NB4 (cell line): ENCODE data around the gene XKR8.

ENCODE experiments used
- DNase-seq: peaks from one replicate; pipeline ENCODE4 v3.0.0; 2010; ENCODE audit warnings: low read depth
- H3K4me3 ChIP-seq: one replicate; pipeline ENCODE4 v1.5.1; 2011; ENCODE audit warnings: mild to moderate bottlenecking, low read depth, low read length, moderate library complexity
- CTCF ChIP-seq: IDR thresholded peaks from one replicate; pipeline ENCODE4 v1.5.1; 2012; ENCODE audit warnings: low read depth, low read length
- MAX ChIP-seq: IDR thresholded peaks from 2 replicates; pipeline ENCODE4 v1.6.1; 2011; ENCODE audit warnings: low read depth, low read length
- MYC ChIP-seq: IDR thresholded peaks from 2 replicates; pipeline ENCODE4 v1.6.1; 2011; ENCODE audit warnings: low read depth, low read length
- POLR2A ChIP-seq: IDR thresholded peaks from 2 replicates; pipeline ENCODE4 v1.6.1; 2011; ENCODE audit warnings: mild to moderate bottlenecking; ENCODE audit not compliant: insufficient read length; ENCODE audit errors: extremely low read depth

Gene XKR8

DNA sequence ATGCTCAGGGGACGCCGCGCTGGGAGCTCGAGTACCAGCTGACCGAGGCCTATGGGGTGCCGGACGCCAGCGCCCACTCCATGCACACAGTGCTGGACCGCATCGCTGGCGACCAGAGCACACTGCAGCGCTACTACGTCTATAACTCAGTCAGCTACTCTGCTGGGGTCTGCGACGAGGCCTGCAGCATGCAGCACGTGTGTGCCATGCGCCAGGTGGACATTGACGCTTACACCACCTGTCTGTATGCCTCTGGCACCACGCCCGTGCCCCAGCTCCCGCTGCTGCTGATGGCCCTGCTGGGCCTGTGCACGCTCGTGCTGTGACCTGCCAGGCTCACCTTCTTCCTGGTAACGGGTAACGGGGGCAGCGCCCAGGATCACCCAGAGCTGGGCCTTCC is 1.3 kb upstream of the XKR8 start:
- H3K4me3 ChIP-seq: no peak overlapping the region
- TF ChIP-seq CTCF: no peak
- no peak for TF ChIP-seq MAX
- no peak for TF ChIP-seq POLR2A
- no peak for TF ChIP-seq MYC
- no peak for DNase-seq

DNA sequence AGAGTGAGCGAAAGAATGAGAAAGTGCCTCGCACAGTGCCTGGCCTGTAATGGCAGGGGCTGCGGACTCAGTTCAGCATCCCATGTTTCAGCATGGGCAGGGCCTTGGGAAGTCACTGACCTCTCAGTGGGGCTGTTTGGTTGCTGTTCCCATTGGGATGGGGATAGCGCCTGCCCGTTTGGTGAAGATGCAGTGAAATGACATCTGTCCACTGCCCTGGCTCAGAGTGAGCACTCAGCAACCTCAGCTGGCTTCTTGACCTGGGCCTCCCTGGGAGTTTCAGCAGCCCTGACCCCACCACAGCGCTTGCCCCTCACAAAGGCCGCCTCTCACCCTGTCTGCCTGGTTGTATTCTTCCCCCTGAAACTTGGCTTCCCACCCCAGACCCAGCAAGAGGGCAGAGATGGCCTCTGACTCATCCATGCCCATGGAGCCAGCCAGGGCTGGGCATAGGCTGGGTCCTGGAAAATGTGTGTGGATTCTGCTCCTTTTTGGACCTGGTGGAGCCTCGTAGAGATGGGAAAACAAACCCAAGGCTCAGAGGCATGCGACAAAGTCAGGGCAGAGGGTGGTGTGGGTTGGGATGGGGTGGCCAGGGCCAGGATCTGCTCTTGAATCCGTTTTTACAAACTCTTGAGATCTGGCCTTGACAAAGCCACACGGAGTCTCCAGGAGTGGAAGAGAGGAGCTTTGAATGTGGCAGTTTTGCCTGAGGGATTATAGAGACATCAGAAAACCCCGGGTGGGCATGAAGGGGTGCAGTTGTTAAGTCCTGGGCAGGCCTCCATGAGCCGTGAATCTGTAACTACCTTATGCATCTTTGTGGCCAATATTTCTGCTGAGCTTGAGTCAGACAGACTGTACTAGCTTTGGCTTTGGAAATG is 1.2 kb downstream of the XKR8 start:
- TF ChIP-seq MAX (no peak), MYC (no peak), POLR2A (no peak), CTCF (no peak)
- no peak overlapping the region for H3K4me3 ChIP-seq
- no peak for DNase-seq

GRCh38 chr1:27961646-27962221 is 2.0 kb downstream of the XKR8 start:
- no peak overlapping the region for H3K4me3 ChIP-seq
- DNase-seq: no peak
- TF ChIP-seq POLR2A (no peak), MYC (no peak), MAX (no peak), CTCF (no peak)

DNA sequence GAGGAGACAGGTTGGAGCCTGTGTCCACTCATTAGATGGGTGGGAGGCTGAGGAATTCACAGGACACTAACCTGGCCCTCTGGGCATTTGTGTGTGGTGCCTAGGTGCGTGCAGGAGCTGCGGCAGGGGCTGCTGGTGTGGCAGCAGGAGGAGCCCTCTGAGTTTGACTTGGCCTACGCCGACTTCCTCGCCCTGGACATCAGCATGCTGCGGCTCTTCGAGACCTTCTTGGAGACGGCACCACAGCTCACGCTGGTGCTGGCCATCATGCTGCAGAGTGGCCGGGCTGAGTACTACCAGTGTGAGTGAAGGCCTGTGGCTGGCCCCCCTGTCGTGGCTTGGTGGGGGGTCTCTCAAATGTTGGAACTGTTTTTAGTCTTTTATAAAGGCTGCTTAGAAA is 3.6 kb downstream of the XKR8 start:
- no peak for DNase-seq
- H3K4me3 ChIP-seq: no peak overlapping the region
- TF ChIP-seq MYC: no peak

GRCh38 chr1:27966402-27967105 is 6.8 kb downstream of the XKR8 start:
- TF ChIP-seq MYC (no peak), CTCF (no peak), MAX (no peak), POLR2A (no peak)
- DNase-seq: no peak
- no peak overlapping the region for H3K4me3 ChIP-seq
